Neural progenitor cell (in vitro differentiated cells): ENCODE measurements around the gene KANTR. TPM values are rescaled to one million over a fixed set of nuclear protein-coding genes. Genes with fewer than 3 reads are reported as not detected.
"Not testable (repeated sequence)": the region's sequence is repeated elsewhere in the genome, so short reads cannot be mapped to it uniquely, and the experiment has no call there.

Source experiments
- DNase-seq: peaks from one replicate; pipeline ENCODE4 v3.0.0-alpha.2; 2016; ENCODE audit warnings: low spot score
- H2AFZ ChIP-seq: fragments of 200-600 bp; sonication (generic); replicated peaks from 2 replicates; pipeline ENCODE4 v1.6.1; 2016; ENCODE audit warnings: antibody characterized with exemption
- H3F3A ChIP-seq: fragments of 200-600 bp; sonication (generic); 2 replicates; pipeline ENCODE4 v1.6.1; 2016; ENCODE audit warnings: antibody characterized with exemption, low read depth
- H3K27ac ChIP-seq: fragments of 200-600 bp; sonication (generic); 2 replicates; pipeline ENCODE4 v1.5.1; 2016; ENCODE audit warnings: mild to moderate bottlenecking
- H3K27me3 ChIP-seq: fragments of 200-600 bp; sonication (generic); 2 replicates; pipeline ENCODE4 v1.6.1; 2016; ENCODE audit warnings: mild to moderate bottlenecking, moderate library complexity
- H3K36me3 ChIP-seq: fragments of 200-600 bp; sonication (generic); 2 replicates; pipeline ENCODE4 v1.5.1; 2016
- H3K4me1 ChIP-seq: fragments of 200-600 bp; sonication (generic); 2 replicates; pipeline ENCODE4 v1.6.1; 2016; ENCODE audit warnings: mixed run types
- H3K4me2 ChIP-seq: fragments of 200-600 bp; sonication (generic); 2 replicates; pipeline ENCODE4 v1.6.1; 2016
- H3K4me3 ChIP-seq: fragments of 200-600 bp; sonication (generic); 2 replicates; pipeline ENCODE4 v1.5.1; 2016
- H3K79me2 ChIP-seq: fragments of 200-600 bp; sonication (generic); 2 replicates; pipeline ENCODE4 v1.6.1; 2016; ENCODE audit warnings: low read depth
- H3K9ac ChIP-seq: fragments of 200-600 bp; sonication (generic); 2 replicates; pipeline ENCODE4 v1.6.1; 2016
- H3K9me3 ChIP-seq: fragments of 200-600 bp; sonication (generic); 2 replicates; pipeline ENCODE4 v1.5.1; 2016; ENCODE audit warnings: low read depth
- H4K20me1 ChIP-seq: fragments of 200-600 bp; sonication (generic); 2 replicates; pipeline ENCODE4 v1.6.1; 2016; ENCODE audit warnings: low read depth
- H3K27ac Mint-ChIP-seq: 3 replicates; pipeline ENCODE4 v1.8.0; 2021; ENCODE audit warnings: mixed read lengths
- H3K27me3 Mint-ChIP-seq: 2 replicates; pipeline ENCODE4 v1.8.0; 2022; ENCODE audit warnings: low read depth, mild to moderate bottlenecking, inconsistent platforms, moderate library complexity, mixed read lengths; ENCODE audit not compliant: insufficient read depth
- H3K36me3 Mint-ChIP-seq: 3 replicates; pipeline ENCODE4 v1.8.0; 2021; ENCODE audit warnings: mixed read lengths
- H3K4me1 Mint-ChIP-seq: 3 replicates; pipeline ENCODE4 v1.8.0; 2021; ENCODE audit warnings: mixed read lengths
- H3K4me3 Mint-ChIP-seq: 3 replicates; pipeline ENCODE4 v1.8.0; 2021; ENCODE audit warnings: mild to moderate bottlenecking, moderate library complexity, mixed read lengths
- H3K9me3 Mint-ChIP-seq: 3 replicates; pipeline ENCODE4 v1.8.0; 2020; ENCODE audit warnings: mixed read lengths
- CTCF ChIP-seq: fragments of 200-600 bp; sonication (generic); IDR thresholded peaks from 2 replicates; pipeline ENCODE4 v1.5.1; 2017; ENCODE audit warnings: antibody characterized with exemption, mild to moderate bottlenecking
- EZH2 ChIP-seq: fragments of 200-600 bp; sonication (generic); IDR thresholded peaks from 2 replicates; pipeline ENCODE4 v1.6.1; 2017; ENCODE audit warnings: antibody characterized with exemption, mild to moderate bottlenecking, moderate library complexity
- EZH2phosphoT487 ChIP-seq: fragments of 200-600 bp; sonication (generic); IDR thresholded peaks from 2 replicates; pipeline ENCODE4 v1.6.1; 2017; ENCODE audit warnings: antibody characterized with exemption
- total RNA-seq: library from RNA; depleted of rRNA; stranded (reverse); fragments of >200 nt; gene quantifications from 2 replicates; pipeline ENCODE4 v1.2.3, GENCODE V29; 2015; ENCODE audit warnings: low replicate concordance

KANTR gene
- total RNA-seq, 1 donor from 2014 or later, result 30.9 TPM

- no peak overlapping the region for H3K27ac Mint-ChIP-seq
- Histone ChIP-seq H3K79me2 (no peaks in the 10 kb centered on the region), H3K4me3 (no peak overlapping the region), H4K20me1 (no peaks in the 10 kb centered on the region), H3F3A (no peaks in the 10 kb centered on the region), H3K9ac (no peak overlapping the region), H2AFZ (no peak overlapping the region), H3K27me3 (no peaks in the 10 kb centered on the region), H3K27ac (no peak overlapping the region), H3K36me3 (no peaks in the 10 kb centered on the region), H3K9me3 (peaks cover 3% of the 10 kb centered on the region), H3K4me2 (no peak overlapping the region), H3K4me1 (peaks cover 9% of the 10 kb centered on the region)
- DNase-seq, result no peak
- no peak overlapping the region for H3K4me3 Mint-ChIP-seq
- H3K36me3 Mint-ChIP-seq, result peaks cover under 1% of the 10 kb centered on the region
- TF ChIP-seq CTCF (no peak), EZH2phosphoT487 (no peak), EZH2 (no peak)
- H3K9me3 Mint-ChIP-seq, result peaks cover 5% of the 10 kb centered on the region
- H3K27me3 Mint-ChIP-seq, result peaks cover 5% of the 10 kb centered on the region
- peaks cover 24% of the 10 kb centered on the region for H3K4me1 Mint-ChIP-seq
Measured at GRCh38 chrX:53160297-53160983, 66.5 kb downstream of the KANTR start.

- H3K4me1 ChIP-seq, result peaks cover 9% of the 10 kb centered on the region
- TF ChIP-seq CTCF (no peak), EZH2phosphoT487 (no peak), EZH2 (no peak)
Measured at GRCh38 chrX:53163436-53163835, 69.5 kb downstream of the KANTR start.

DNA sequence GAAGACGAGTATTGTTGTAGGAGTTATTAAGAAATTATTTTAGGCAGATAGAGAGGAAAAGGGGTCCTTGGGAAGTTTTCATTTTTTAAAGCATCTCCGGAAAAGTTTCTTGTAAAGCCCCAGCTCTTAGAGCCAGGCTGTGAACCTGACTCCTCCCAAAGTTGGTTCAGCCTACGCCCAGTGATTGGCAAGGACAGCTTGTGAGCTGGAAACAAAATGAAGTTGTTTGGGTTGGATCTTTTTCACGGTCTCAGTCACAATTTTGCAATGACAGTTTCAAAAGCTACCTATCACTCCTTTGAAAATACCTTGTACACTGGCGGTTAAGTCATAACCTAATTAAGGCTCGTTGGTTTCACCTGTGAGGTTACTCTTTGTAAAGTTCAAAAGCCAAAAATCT, 70.6 kb downstream of the KANTR start:
- peaks cover 21% of the 10 kb centered on the region for H3K4me1 Mint-ChIP-seq
- not testable (repeated sequence) for H3K36me3 ChIP-seq, H3K79me2 ChIP-seq, H3K4me1 ChIP-seq, DNase-seq, H3K4me2 ChIP-seq, H3K9me3 ChIP-seq, H3K27me3 ChIP-seq, H3K27me3 Mint-ChIP-seq, H3K27ac Mint-ChIP-seq, H3K36me3 Mint-ChIP-seq, H3K4me3 Mint-ChIP-seq, H3K4me3 ChIP-seq, H3K9me3 Mint-ChIP-seq, H2AFZ ChIP-seq, H4K20me1 ChIP-seq, H3K9ac ChIP-seq, H3F3A ChIP-seq, H3K27ac ChIP-seq

More at GRCh38 chrX:53163436-53163835, 69.5 kb downstream of the KANTR start:
- Histone ChIP-seq H3K4me3 (no peak overlapping the region), H3K79me2 (no peaks in the 10 kb centered on the region), H3K9ac (no peak overlapping the region), H3K4me2 (no peak overlapping the region), H3F3A (no peaks in the 10 kb centered on the region), H3K36me3 (no peaks in the 10 kb centered on the region), H3K27ac (no peak overlapping the region), H3K9me3 (no peaks in the 10 kb centered on the region), H2AFZ (no peak overlapping the region), H4K20me1 (no peaks in the 10 kb centered on the region), H3K27me3 (no peaks in the 10 kb centered on the region)
- Mint-ChIP-seq H3K27ac (no peak overlapping the region), H3K9me3 (no peaks in the 10 kb centered on the region), H3K4me1 (peaks cover 24% of the 10 kb centered on the region), H3K36me3 (peaks cover 2% of the 10 kb centered on the region), H3K27me3 (peaks cover 4% of the 10 kb centered on the region), H3K4me3 (no peak overlapping the region)
- peak; percentile 20 for DNase-seq

DNA sequence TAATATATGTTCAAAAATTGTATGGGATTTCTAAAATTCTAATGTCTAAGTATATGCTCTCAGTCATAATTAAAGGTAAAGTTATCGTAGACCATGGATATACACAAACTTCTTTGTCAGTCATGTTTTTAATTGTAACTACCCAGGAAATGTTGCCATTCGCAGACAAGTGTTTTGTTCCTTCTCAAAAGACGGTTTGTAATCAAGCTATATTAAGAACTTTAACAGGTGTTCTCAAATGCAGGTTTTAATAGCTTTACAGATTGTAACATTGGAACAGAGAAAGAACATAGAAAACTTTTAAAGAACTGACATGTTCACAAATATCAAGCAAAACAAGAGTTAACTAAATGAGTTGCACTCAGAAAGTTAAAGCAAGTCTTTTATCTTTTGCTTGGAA, 72.2 kb downstream of the KANTR start:
- H3K4me3 Mint-ChIP-seq, result no peak overlapping the region
- peaks cover 2% of the 10 kb centered on the region for H3K36me3 Mint-ChIP-seq
- Histone ChIP-seq H3F3A (no peaks in the 10 kb centered on the region), H3K27ac (no peak overlapping the region), H3K4me3 (no peak overlapping the region), H3K4me1 (peaks cover 9% of the 10 kb centered on the region), H3K27me3 (no peaks in the 10 kb centered on the region), H2AFZ (no peak overlapping the region), H3K36me3 (no peaks in the 10 kb centered on the region), H3K79me2 (no peaks in the 10 kb centered on the region), H4K20me1 (no peaks in the 10 kb centered on the region), H3K9ac (no peak overlapping the region), H3K4me2 (no peak overlapping the region), H3K9me3 (no peaks in the 10 kb centered on the region)
- no peaks in the 10 kb centered on the region for H3K9me3 Mint-ChIP-seq
- peaks cover 4% of the 10 kb centered on the region for H3K27me3 Mint-ChIP-seq
- H3K27ac Mint-ChIP-seq, result no peak overlapping the region
- DNase-seq, result no peak
- TF ChIP-seq CTCF (no peak), EZH2 (no peak), EZH2phosphoT487 (no peak)
- H3K4me1 Mint-ChIP-seq, result peaks cover 18% of the 10 kb centered on the region
